LNCAP (cell line): ENCODE measurements around the gene LIF.

Experiments
- CTCF ChIP-seq: fragments of 450-650 bp; IDR thresholded peaks from 2 replicates; pipeline ENCODE4 v1.5.1; 2017; ENCODE audit warnings: mild to moderate bottlenecking

Gene LIF

GRCh38 chr22:30274437-30274812 is 27.9 kb upstream of the LIF start:
- TF ChIP-seq CTCF: no peak

- TF ChIP-seq CTCF: no peak
Measured at GRCh38 chr22:30273711-30274436, 27.3 kb upstream of the LIF start.

GRCh38 chr22:30272781-30273601 is 26.4 kb upstream of the LIF start:
- TF ChIP-seq CTCF: no peak

- no peak for TF ChIP-seq CTCF
Measured at GRCh38 chr22:30270832-30271231, 24.3 kb upstream of the LIF start.

GRCh38 chr22:30268331-30268730 is 21.8 kb upstream of the LIF start:
- no peak for TF ChIP-seq CTCF

GRCh38 chr22:30267382-30268302 is 21.1 kb upstream of the LIF start:
- no peak for TF ChIP-seq CTCF
